OCI-LY3 (cell line): Measurements from ENCODE around the gene AKAP8L.

ENCODE experiments used
- H2AFZ ChIP-seq: fragments of 200-600, 300-600 bp; shearing (Covaris generic); 2 replicates; pipeline ENCODE4 v1.6.0; 2014; ENCODE audit warnings: antibody characterized with exemption, low read depth, low read length
- H3K27ac ChIP-seq: fragments of 200-600, 300-600 bp; sonication (generic); 2 replicates; pipeline ENCODE4 v1.5.1; 2014; ENCODE audit warnings: mild to moderate bottlenecking, low read length, moderate library complexity, mixed read lengths
- H3K27me3 ChIP-seq: fragments of 200-600, 300-600 bp; sonication (generic); 2 replicates; pipeline ENCODE4 v1.6.1; 2014; ENCODE audit warnings: low read depth, low read length, mixed read lengths
- H3K36me3 ChIP-seq: fragments of 200-600, 300-600 bp; sonication (generic); replicated peaks from 2 replicates; pipeline ENCODE3; 2014; ENCODE audit warnings: low read depth, low read length, mixed read lengths
- H3K4me1 ChIP-seq: fragments of 300-600, 200-600 bp; sonication (generic); 2 replicates; pipeline ENCODE4 v1.6.1; 2014; ENCODE audit warnings: low read length, mixed read lengths
- H3K4me2 ChIP-seq: fragments of 200-600, 300-600 bp; sonication (generic); 2 replicates; pipeline ENCODE4 v1.6.1; 2014; ENCODE audit warnings: low read length, mixed read lengths
- H3K4me3 ChIP-seq: fragments of 300-600, 200-600 bp; sonication (generic); 2 replicates; pipeline ENCODE4 v1.5.1; 2014; ENCODE audit warnings: antibody characterized with exemption, mild to moderate bottlenecking, low read length, moderate library complexity
- H3K79me2 ChIP-seq: fragments of 300-600, 200-600 bp; shearing (Covaris generic); 2 replicates; pipeline ENCODE4 v1.6.1; 2014; ENCODE audit warnings: mild to moderate bottlenecking, low read length, mixed read lengths
- H3K9ac ChIP-seq: fragments of 300-600, 200-600 bp; shearing (Covaris generic); 2 replicates; pipeline ENCODE4 v1.6.0; 2014; ENCODE audit warnings: mild to moderate bottlenecking, low read length, moderate library complexity
- H3K9me3 ChIP-seq: fragments of 200-600, 300-600 bp; shearing (Covaris generic); 2 replicates; pipeline ENCODE4 v1.6.1; 2014; ENCODE audit warnings: low read length, mixed read lengths; ENCODE audit not compliant: insufficient read depth
- H4K20me1 ChIP-seq: fragments of 200-600, 300-600 bp; sonication (generic); 2 replicates; pipeline ENCODE4 v1.6.1; 2016; ENCODE audit warnings: low read length, mixed read lengths; ENCODE audit not compliant: insufficient read depth
- CTCF ChIP-seq: fragments of 200-600, 300-600 bp; sonication (generic); IDR thresholded peaks from 2 replicates; pipeline ENCODE4 v1.5.1; 2014; ENCODE audit warnings: antibody characterized with exemption, low read length, low read depth
- EZH2phosphoT487 ChIP-seq: fragments of 200-600 bp; shearing (Covaris generic); IDR thresholded peaks from 2 replicates; pipeline ENCODE4 v1.6.1; 2018; ENCODE audit warnings: antibody characterized with exemption, mixed run types, low read depth

The AKAP8L gene

DNA sequence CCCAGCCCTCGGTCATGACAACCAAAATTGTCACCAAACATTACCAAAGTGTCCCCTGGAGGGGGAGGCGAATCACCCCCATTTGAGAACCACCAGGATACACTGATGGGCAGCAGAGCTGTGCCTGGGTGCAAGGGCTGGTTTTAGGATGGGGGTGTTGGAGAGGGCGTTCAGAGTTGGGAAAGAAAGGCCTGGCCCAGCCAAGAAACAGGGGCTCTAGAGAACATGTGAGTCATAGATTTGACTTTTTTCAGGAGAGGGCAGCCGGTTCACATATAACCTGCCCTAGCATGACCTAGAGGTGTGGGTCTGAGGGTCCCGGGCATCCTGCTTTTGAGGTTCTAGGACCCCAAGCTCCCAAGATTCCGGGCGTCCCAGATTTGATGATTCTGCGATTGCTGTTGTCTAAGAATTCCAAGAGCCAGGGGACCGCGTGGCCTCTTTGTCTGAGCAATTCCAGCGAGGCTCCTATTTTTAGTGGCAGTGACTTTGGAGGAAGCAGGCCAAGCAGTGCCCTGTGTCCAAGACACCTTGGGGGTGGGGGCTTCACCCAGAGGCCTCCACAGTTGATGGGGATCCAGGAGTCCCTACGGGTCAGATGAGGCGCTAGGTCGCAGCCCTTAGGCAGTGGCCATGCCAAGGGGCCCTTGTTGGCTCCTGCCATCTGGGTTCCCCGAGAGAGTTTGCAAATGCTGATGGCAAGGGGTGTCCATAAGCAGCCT, 25.9 kb upstream of the AKAP8L start:
- no peaks in the 10 kb centered on the region for H3K79me2 ChIP-seq
- no peak overlapping the region for H3K9ac ChIP-seq
- H2AFZ ChIP-seq = no peak overlapping the region
- H3K4me1 ChIP-seq = peaks cover 18% of the 10 kb centered on the region
- no peaks in the 10 kb centered on the region for H3K9me3 ChIP-seq
- TF ChIP-seq EZH2phosphoT487 (no peak), CTCF (no peak)
- H3K4me2 ChIP-seq = no peak overlapping the region
- no peaks in the 10 kb centered on the region for H3K27me3 ChIP-seq
- H3K36me3 ChIP-seq = no peaks in the 10 kb centered on the region
- no peak overlapping the region for H3K27ac ChIP-seq
- no peaks in the 10 kb centered on the region for H4K20me1 ChIP-seq
- no peak overlapping the region for H3K4me3 ChIP-seq

- Histone ChIP-seq H3K4me3 (no peak overlapping the region), H3K27me3 (no peaks in the 10 kb centered on the region), H3K9ac (no peak overlapping the region), H4K20me1 (no peaks in the 10 kb centered on the region), H3K27ac (no peak overlapping the region), H3K4me1 (peaks cover 16% of the 10 kb centered on the region), H3K4me2 (no peak overlapping the region), H3K9me3 (no peaks in the 10 kb centered on the region), H3K79me2 (no peaks in the 10 kb centered on the region), H2AFZ (no peak overlapping the region), H3K36me3 (no peaks in the 10 kb centered on the region)
- no peak for TF ChIP-seq CTCF
- TF ChIP-seq EZH2phosphoT487 = no peak
Measured at GRCh38 chr19:15443838-15444237, 25.1 kb upstream of the AKAP8L start.

GRCh38 chr19:15443325-15443724, 24.5 kb upstream of the AKAP8L start:
- no peak overlapping the region for H3K4me3 ChIP-seq
- no peak overlapping the region for H3K9ac ChIP-seq

More at GRCh38 chr19:15443325-15443724, 24.5 kb upstream of the AKAP8L start:
- TF ChIP-seq EZH2phosphoT487 = no peak
- TF ChIP-seq CTCF = no peak
- H3K4me1 ChIP-seq = peaks cover 12% of the 10 kb centered on the region; the same call in 1 of the 2 replicates
- H3K79me2 ChIP-seq = no peaks in the 10 kb centered on the region
- H3K9me3 ChIP-seq = no peaks in the 10 kb centered on the region
- no peak overlapping the region for H2AFZ ChIP-seq
- no peaks in the 10 kb centered on the region for H3K27me3 ChIP-seq
- H4K20me1 ChIP-seq = no peaks in the 10 kb centered on the region
- H3K36me3 ChIP-seq = no peaks in the 10 kb centered on the region
- no peak overlapping the region for H3K27ac ChIP-seq
- H3K4me2 ChIP-seq = no peak overlapping the region
